Activated CD8-positive, alpha-beta memory T cell treated with anti-CD3 and anti-CD28 coated beads, Interleukin-2, amount 10 ng/mL, durations not matched to agents 7 days and 5 days (primary cell): ENCODE results near the gene TRAPPC4. TPM values are rescaled to one million over a fixed set of nuclear protein-coding genes. Genes with fewer than 3 reads are reported as not detected.

Experiments
- ATAC-seq: fragments of 150-1000 bp; cut with Tn5 transposase; one replicate; pipeline ENCODE4 v1.10.0; 2021; ENCODE audit warnings: moderate library complexity
- CTCF ChIA-PET: fragments of 350-600 bp; sonication (Branson Sonifier 250); formaldehyde crosslinking; loops from one replicate; lab custom pipeline; 2021; ENCODE audit warnings: antibody characterized with exemption; lab: Charles Lee
- DNase-seq: peaks from one replicate; pipeline ENCODE4 v3.0.0-alpha.2; 2020
- H3K27ac Mint-ChIP-seq: one replicate; pipeline ENCODE4 v1.8.0; 2021; ENCODE audit warnings: mild to moderate bottlenecking, mixed read lengths
- H3K27me3 Mint-ChIP-seq: one replicate; pipeline ENCODE4 v1.8.0; 2021; ENCODE audit warnings: mixed read lengths
- H3K36me3 Mint-ChIP-seq: one replicate; pipeline ENCODE4 v1.8.0; 2021; ENCODE audit warnings: mild to moderate bottlenecking, mixed read lengths
- H3K4me1 Mint-ChIP-seq: one replicate; pipeline ENCODE4 v1.8.0; 2021; ENCODE audit warnings: mixed read lengths
- H3K4me3 Mint-ChIP-seq: one replicate; pipeline ENCODE4 v1.8.0; 2021; ENCODE audit warnings: mild to moderate bottlenecking, moderate library complexity, mixed read lengths
- H3K9me3 Mint-ChIP-seq: one replicate; pipeline ENCODE4 v1.8.0; 2022; ENCODE audit warnings: low read depth, mixed read lengths
- microRNA-seq: library from miRNA; unstranded; fragments of <30 nt; microRNA quantifications from one replicate; pipeline ENCODE4 v1.2.0, GENCODE V29; 2022
- total RNA-seq, 2 experiments: library from RNA; stranded (reverse); gene quantifications; one replicate each; pipeline ENCODE4 v1.2.3, GENCODE V29; 2021

The TRAPPC4 gene
- total RNA-seq, 2 experiments from 2014 or later, result 73.9 to 91.5 TPM

DNA sequence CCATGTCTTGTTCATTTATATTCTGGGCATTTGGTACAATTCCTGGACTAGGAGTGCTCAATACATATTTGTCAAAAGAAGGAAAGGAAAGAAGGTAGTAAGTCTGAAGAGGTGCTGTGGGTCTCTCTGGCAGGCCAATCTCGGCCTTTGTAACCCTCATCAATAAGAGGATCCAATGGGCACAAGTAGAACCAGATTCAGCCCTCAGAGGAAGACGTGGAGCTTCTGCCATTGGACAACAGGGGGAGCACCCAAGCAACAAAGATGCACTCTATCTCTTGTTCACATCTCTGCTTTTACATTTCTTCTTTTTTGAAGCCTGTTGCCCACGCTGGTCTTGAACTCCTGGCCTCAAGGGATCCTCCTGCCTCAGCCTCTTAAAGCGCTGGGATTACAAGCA, 46.8 kb downstream of the TRAPPC4 start:
- Mint-ChIP-seq H3K9me3 (no peaks in the 10 kb centered on the region), H3K36me3 (peaks cover 3% of the 10 kb centered on the region), H3K4me1 (peaks cover 35% of the 10 kb centered on the region), H3K27me3 (no peaks in the 10 kb centered on the region), H3K27ac (peak overlapping the region; percentile 2), H3K4me3 (peak overlapping the region; percentile 42)
- peak; percentile 34 for ATAC-seq
- CTCF ChIA-PET, result interaction anchor here (0.5 to 2.7 kb wide), 15 partner anchors 10 to 273 kb away, joined by 3 to 8 read pairs (median 4); partner anchors contain the start of genes CBL and HMBS
- peak; percentile 73 for DNase-seq

DNA sequence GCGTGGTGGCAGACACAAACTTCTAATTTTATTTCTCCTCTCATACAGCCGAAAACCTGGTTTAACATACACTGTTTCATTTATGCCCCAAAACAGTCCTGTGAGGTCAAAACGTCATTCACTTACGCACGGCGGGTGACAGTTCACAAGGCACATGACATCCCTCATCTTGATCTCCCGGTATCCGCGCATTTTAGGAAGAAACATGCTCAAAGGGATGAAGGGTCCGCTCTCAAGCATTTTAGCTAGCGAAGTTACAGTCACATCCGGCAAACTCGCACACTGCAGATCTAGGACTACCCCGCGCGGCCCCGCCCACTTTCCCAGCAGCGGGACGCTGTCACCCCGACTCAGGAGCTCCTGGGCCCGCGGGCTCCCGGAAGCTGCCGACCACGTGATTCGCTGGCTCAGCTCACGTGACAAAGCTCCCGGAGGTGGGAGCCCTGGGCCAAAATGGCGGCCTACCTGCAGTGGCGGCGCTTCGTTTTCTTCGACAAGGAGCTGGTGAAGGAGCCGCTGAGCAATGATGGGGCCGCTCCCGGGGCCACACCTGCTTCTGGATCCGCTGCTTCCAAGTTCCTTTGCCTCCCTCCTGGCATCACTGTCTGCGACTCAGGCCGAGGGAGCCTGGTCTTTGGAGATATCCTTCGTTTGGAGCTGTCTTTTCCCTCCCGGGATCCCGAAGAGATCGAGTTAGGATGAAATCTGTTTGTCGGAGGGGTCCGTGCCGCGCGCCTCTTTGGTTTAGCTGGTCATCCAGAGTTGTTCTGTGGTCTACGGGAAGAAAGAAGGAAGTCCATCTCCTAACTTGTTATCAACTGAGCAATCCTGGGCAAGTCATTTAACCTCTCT, 49.0 kb downstream of the TRAPPC4 start, which contains the start of gene VPS11:
Gene VPS11 (plus strand): TSS at position 448 of the 852 bp plus-strand sequence. CDS start 6 bp downstream, at position 454.
- ATAC-seq (peak; percentile 99), DNase-seq (peak; percentile 99)
- no peaks in the 10 kb centered on the region for H3K9me3 Mint-ChIP-seq
- peaks cover 6% of the 10 kb centered on the region for H3K36me3 Mint-ChIP-seq
- peak within 1 kb of the TSS; percentile 96 for H3K27ac Mint-ChIP-seq
- no peaks in the 10 kb centered on the region for H3K27me3 Mint-ChIP-seq
- peak within 1 kb of the TSS; percentile 85 for H3K4me3 Mint-ChIP-seq
- CTCF ChIA-PET, result interaction anchor here (0.6 to 2.7 kb wide), 28 partner anchors 10 to 271 kb away, joined by 3 to 15 read pairs (median 4); partner anchors contain the start of genes C2CD2L, CBL, DPAGT1 and HMBS
- peaks cover 35% of the 10 kb centered on the region for H3K4me1 Mint-ChIP-seq

Small RNA genes within 50 kb of the gene (microRNA-seq; reads per million reads assigned to microRNA genes)
- gene MIR3656, result not detected

Other genes starting within 250 kb of the TRAPPC4 start
- 100 to 1,000 TPM; 127 to 153 TPM for gene DDX6, start 227.6 kb upstream of the TRAPPC4 start, total RNA-seq
- gene CXCR5, start 134.9 kb upstream of the TRAPPC4 start, total RNA-seq, result under 1 TPM in 1 of 2 experiments, not detected in 1; 0.30 TPM
- 10 to 100 TPM; 33.9 to 44.0 TPM for gene BCL9L, start 92.8 kb upstream of the TRAPPC4 start, total RNA-seq
- gene UPK2, start 62.5 kb upstream of the TRAPPC4 start, total RNA-seq, result not detected
- not detected for gene FOXR1, start 47.0 kb upstream of the TRAPPC4 start, total RNA-seq
- gene CENATAC, start 20.6 kb upstream of the TRAPPC4 start, total RNA-seq, result 10 to 100 TPM; 43.4 to 47.1 TPM
- 1,000 to 10,000 TPM in 1 of 2 experiments, 100 to 1,000 TPM in 1; 945 to 1,070 TPM for gene RPS25, start 423 bp upstream of the TRAPPC4 start, total RNA-seq
- gene SLC37A4, start 12.1 kb downstream of the TRAPPC4 start, total RNA-seq, result 10 to 100 TPM; 26.0 to 26.5 TPM
- gene HYOU1, start 38.4 kb downstream of the TRAPPC4 start, total RNA-seq, result 100 to 1,000 TPM; 108 to 163 TPM
- 10 to 100 TPM; 30.1 to 31.2 TPM for gene VPS11, start 49.1 kb downstream of the TRAPPC4 start, total RNA-seq
- 10 to 100 TPM; 26.6 to 36.7 TPM for gene HMBS, start 66.1 kb downstream of the TRAPPC4 start, total RNA-seq
- 10 to 100 TPM; 65.1 to 77.1 TPM for gene DPAGT1, start 83.1 kb downstream of the TRAPPC4 start, total RNA-seq
- 10 to 100 TPM; 30.6 to 35.1 TPM for gene C2CD2L, start 88.6 kb downstream of the TRAPPC4 start, total RNA-seq
- gene HINFP, start 102.8 kb downstream of the TRAPPC4 start, total RNA-seq, result 10 to 100 TPM; 40.4 to 43.0 TPM
- not detected for gene ABCG4, start 130.3 kb downstream of the TRAPPC4 start, total RNA-seq
- gene NLRX1, start 150.0 kb downstream of the TRAPPC4 start, total RNA-seq, result 10 to 100 TPM; 21.2 to 22.2 TPM
- under 1 TPM; 0.19 to 0.35 TPM for gene NHERF4, start 166.7 kb downstream of the TRAPPC4 start, total RNA-seq
- gene CBL, start 187.6 kb downstream of the TRAPPC4 start, total RNA-seq, result 10 to 100 TPM; 40.0 to 49.2 TPM